Activated effector memory CD4-positive, alpha-beta T cell treated with Interleukin-2 at 50 U/mL for 16 hours (primary cell): ENCODE results near the gene CEP192.
"Not testable (repeated sequence)": the region's sequence is repeated elsewhere in the genome, so short reads cannot be mapped to it uniquely, and the experiment has no call there.

Experiments used
- DNase-seq: peaks from one replicate; pipeline ENCODE4 v3.0.0-alpha.2; 2020

CEP192 gene

DNA sequence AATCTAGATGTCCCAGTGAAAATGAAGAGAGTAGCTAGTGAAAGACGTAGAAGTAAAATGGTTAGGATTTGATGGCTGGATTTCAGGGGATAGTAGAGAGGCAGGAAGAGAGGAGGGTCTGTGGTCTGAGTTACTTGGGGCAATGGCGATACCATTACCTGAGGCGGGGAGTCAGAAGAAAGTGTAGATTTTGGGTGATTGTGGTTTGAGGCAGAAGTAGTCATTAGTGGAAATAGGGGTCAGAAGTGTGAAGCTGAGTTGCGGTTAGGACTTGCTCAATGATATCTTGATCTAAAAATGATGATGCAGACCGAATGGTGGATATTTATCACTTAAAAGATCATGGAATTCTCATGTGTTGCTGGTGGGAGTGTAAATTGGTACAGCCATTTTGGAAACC, 41.0 kb downstream of the CEP192 start:
- no peak for DNase-seq

DNA sequence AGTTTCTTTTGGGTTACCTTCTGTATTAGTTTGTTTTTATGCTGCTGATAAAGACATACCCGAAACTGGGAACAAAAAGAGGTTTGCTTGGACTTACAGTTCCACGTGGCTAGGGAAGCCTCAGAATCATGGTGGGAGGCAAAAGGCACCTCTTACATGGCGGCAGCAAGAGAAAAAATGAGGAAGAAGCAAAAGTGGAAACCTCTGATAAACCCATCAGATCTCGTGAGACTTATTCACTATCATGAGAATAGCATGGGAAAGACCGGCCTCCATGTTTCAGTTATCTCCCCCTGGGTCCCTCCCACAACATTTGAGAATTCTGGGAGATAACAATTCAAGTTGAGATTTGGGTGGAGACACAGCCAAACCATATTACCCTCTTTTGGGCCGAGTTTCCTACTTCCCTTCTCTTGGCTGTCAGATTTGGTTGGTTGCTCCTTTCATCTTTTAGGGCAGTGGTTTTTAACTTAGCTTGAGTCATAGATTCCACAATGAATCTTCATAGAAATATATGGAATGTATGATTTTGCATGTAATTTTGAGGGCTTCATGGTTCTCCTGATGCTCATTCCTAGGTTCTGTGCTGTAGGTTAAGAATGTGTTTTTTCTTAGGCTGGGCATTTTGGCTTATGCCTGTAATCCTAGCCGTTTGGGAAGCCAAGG, 44.2 kb downstream of the CEP192 start:
- DNase-seq, result no peak

DNA sequence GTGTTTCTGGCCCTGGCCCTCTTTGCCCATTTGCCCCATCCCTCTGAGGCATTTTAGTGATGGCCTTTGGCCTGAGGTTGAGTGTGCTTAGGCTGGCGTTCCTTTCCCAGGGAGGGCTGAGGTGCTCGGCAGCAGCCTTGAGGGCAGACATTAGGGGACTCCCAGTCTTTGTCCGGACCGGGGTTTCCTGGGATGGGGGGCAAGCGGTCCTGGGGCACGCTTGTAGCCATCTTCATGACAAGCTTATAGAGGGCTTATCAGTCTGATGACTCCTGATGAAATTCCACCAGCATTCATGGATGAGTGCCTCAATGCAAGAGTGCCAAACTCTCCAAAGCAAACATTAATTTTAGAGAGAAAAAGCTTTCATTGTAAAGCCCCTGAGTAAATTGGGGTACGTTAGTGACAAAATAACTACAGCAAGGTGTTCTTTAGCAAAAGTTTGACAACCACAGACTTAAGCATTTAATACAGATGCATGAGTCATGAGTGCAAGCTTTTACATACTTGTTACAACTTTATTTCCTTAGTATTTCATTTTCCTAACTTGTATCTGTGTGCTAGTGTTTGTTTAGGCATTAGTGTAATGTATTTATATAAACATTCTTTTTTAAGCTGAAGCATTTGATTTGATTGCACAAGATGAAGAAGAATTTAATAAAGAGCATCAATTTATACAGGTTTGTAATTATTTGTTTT, 45.6 kb downstream of the CEP192 start:
- no peak for DNase-seq

DNA sequence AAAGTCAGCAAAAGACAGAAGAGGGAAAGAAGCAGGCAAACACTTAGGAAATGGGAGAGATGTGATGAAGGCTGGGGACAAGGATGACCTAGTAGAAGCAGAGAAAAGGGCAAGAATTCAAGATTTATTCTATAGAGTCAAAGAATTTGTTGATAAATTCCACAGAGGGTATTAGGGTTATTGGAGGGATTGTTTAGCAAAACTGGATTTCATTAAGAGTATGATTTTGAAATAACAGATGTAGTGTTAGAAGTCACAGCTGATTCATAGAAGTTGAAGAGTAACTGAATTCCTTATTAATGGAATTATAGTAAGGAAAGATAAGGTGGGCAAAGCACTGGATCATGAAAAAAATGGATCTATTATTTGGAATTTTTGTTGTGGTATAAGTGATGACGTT, 48.6 kb downstream of the CEP192 start:
- DNase-seq, result no peak

DNA sequence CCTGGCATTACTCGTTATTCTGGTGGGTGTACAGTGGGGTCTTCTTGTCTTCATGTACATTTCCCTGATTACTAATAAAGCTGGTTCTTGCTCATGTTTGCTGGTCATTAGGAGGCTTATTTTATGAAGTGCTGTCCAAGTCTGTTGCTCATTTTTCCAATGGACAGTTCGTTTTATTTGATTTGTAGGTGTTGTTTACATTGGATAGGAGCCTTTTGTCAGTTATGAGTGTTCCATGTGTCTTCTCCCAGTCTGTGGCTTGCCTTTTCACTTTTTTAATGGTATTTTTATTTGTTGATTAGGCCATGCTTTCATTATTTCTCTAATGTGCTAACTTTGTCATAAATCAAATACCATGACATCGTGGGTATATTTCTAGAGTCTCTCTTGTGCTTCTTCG, 51.9 kb downstream of the CEP192 start:
- DNase-seq, result no peak

DNA sequence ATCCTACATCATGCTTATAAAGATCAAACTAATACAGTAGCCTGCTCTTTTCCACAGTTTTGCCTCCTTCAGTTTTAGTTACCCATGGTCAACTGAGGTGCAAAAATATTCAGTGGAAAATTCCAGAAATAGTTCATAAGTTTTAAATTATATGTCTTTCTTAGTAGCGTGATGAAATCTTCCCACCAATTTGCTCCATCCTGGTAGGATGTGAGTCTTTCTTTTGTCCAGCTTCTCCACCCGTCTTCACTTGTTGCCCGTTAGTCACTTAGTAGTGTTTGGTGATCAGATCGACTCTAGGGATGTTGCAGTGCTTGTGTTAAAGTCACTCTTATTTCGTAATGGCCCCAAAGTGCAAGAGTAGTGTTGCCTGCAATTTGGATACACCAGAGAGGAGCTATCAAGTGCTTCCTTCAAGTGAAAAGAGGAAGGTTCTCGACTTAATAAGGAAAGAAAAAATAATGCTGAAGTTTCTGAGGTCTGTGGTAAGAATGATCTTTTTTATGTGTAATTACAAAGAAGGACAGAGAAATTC, 57.0 kb downstream of the CEP192 start:
- no peak for DNase-seq

DNA sequence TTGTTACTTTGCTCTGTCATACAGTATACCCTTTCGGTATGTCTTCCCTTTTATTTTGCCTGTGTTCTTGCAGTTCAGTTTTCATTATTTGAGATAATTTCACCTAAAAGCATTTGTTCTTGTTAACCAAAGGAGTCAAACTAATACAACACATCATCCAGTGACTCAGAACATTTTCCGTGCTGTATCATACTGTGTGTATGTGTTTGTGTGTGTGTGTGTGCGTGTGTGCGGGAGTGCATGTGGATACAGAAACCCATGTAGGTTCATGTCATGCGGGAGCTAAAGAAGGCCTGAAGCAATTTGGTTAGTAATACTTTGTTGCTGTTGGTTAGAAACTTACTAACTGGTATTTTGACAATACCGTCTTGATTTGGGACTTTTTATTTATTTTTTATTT, 60.0 kb downstream of the CEP192 start:
- no peak for DNase-seq

DNA sequence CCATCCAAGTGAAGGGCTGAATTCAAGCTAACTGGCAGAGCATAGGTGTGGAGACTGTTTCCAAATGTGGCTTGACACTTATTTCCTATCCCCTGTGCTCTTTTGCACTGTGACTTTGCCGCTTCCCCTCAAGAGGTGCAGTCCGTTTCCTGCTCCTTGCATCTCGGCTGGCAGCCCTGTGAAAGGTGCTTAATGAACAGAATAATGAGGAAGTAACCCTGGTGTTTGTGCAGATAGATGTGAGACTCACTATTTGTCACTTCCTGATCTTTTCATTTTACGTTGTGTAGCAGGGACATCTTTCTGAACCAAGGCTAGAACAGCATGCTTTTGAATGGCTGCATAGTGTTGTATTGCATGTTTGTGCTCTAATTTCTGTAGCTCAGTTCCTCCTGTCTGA, 60.8 kb downstream of the CEP192 start:
- no peak for DNase-seq

- no peak for DNase-seq
Measured at GRCh38 chr18:13054336-13054735, 63.2 kb downstream of the CEP192 start.

GRCh38 chr18:13061630-13062189, 70.5 kb downstream of the CEP192 start:
- DNase-seq, result no peak

DNA sequence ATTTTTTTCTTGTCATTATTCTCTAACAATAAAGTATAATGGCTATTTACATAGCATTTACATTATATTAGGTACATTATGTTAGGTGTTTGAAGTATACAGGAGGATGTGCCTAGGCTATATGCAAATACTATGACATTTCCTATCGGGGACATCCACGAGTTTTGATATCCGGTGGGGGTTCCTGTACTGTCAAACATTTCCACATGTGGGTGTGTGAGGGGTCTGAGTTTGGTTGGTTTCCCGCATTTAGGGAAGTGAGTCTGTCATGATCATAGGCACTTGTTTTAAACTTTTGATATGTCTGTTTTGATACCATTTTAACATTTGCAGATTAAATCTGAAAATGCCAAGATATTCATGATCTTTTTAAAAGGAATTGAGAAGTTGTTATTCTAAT, 76.0 kb downstream of the CEP192 start:
- no peak for DNase-seq

- no peak for DNase-seq
Measured at GRCh38 chr18:13067966-13068365, 76.8 kb downstream of the CEP192 start.

- DNase-seq, result no peak
Measured at GRCh38 chr18:13070460-13070859, 79.3 kb downstream of the CEP192 start.

GRCh38 chr18:13076886-13077285, 85.7 kb downstream of the CEP192 start:
- no peak for DNase-seq

GRCh38 chr18:13077473-13077872, 86.3 kb downstream of the CEP192 start:
- no peak for DNase-seq

DNA sequence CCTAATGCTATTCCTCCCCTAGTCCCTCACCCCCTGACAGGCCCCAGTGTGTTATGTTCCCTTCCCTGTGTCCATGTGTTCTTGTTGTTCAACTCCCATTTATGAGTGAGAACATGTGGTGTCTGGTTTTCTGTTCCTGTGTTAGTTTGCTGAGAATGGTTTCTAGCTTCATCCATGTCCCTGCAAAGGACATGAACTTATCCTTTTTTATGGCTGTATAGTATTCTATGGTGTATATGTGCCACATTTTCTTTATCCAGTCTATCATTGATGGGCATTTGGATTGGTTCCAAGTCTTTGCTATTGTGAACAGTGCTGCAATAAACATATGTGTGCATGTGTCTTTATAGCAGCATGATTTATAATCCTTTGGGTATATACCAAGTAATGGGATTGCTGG, 86.9 kb downstream of the CEP192 start:
- not testable (repeated sequence) for DNase-seq

DNA sequence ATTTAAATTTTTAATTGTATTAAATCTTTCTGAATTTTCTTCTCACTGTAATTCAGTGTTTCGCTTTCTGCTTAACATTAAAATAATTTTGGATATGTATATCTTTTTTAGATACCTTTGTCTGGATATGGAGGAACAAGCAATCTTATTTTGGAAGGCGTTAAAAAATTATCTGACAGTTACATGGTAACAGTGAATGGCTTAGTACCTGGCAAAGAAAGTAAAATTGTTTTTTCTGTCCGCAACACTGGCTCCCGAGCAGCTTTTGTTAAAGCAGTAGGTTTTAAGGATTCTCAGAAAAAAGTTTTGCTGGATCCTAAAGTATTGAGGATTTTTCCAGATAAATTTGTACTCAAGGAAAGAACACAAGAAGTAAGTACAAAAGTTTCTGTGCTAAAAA, 95.7 kb downstream of the CEP192 start:
- DNase-seq, result no peak

- DNase-seq, result no peak
Measured at GRCh38 chr18:13095466-13095865, 104.3 kb downstream of the CEP192 start.

- DNase-seq, result no peak
Measured at GRCh38 chr18:13096232-13096631, 105.1 kb downstream of the CEP192 start.

DNA sequence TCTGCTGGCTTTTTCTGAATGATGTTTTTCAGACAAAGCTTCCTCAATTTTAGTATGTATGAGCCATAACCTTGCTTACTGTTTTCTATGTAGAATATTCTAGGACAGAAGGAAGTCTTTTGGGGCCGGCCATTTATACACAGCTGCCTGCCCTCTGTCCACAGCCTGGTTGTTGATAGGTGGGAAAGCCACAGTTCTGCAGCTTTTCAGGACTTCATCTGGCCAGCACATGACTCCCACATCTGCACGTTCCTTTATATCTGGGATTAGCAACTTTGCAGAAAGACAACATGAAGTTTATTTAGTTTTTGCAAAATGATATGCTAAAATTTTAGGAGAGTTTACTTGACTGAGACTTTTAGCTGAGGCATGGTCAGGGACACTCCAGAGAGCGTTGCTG, 105.6 kb downstream of the CEP192 start:
- DNase-seq, result no peak

- DNase-seq, result not testable (repeated sequence)
Measured at GRCh38 chr18:13098104-13098503, 106.9 kb downstream of the CEP192 start.

DNA sequence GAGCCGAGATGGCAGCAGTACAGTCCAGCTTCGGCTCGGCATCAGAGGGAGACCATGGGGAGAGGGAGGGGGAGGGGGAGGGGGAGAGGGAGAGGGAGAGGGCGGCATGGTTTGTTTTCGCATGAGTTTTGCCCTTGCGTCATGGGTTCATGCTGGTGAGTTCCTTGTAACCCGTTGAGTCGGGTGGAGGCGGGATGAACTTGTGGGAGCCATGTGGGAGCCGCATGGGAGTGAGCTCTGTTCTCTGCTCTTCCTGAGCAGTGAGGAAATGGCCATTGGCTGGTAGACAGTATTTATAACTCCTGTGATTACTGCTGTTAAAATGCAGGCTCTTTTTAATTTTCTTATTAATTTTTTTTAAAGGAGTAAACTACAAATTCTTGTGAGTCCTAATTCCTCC, 108.0 kb downstream of the CEP192 start:
- no peak for DNase-seq

DNA sequence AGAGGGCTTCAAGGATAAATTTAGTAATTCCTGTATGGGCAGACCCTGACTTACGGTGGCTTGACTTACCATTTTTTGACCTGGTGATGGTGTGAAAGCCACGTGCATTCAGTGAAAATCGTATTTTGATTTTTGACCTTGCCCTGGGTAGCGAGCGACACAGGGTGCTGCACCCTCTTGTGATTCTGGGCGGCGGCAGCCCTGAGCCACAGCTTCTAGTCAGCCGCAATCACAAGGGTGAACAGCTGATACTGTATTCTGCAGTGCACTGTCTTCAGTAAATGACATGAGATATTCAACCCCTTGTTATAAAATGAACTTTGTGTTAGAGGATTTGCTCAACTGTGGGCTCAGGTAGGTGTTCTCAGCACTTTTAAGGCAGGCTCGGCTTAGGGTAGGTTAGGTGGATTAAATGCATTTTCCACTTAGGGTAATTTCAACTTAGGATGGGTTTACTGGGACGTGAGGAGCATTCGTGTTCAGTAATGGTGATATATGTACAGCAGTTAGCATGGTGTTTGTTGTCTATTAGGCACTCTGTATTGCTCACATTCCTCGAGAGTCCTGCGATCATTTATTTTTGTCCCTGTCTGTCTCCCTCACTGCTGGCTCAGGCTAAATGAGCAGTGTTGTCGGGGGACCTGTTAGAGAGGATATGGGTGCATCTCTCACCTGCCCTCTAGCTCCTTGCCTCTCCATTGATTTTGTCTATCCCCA, 109.9 kb downstream of the CEP192 start:
- no peak for DNase-seq
